Smooth muscle cell of the brain vasculature (primary cell): Measurements from ENCODE around the gene GRAMD1B.

Experiments
- DNase-seq: peaks from one replicate; pipeline ENCODE4 v3.0.0-alpha.2; 2012; ENCODE audit warnings: low read depth, low spot score

Gene GRAMD1B

DNA sequence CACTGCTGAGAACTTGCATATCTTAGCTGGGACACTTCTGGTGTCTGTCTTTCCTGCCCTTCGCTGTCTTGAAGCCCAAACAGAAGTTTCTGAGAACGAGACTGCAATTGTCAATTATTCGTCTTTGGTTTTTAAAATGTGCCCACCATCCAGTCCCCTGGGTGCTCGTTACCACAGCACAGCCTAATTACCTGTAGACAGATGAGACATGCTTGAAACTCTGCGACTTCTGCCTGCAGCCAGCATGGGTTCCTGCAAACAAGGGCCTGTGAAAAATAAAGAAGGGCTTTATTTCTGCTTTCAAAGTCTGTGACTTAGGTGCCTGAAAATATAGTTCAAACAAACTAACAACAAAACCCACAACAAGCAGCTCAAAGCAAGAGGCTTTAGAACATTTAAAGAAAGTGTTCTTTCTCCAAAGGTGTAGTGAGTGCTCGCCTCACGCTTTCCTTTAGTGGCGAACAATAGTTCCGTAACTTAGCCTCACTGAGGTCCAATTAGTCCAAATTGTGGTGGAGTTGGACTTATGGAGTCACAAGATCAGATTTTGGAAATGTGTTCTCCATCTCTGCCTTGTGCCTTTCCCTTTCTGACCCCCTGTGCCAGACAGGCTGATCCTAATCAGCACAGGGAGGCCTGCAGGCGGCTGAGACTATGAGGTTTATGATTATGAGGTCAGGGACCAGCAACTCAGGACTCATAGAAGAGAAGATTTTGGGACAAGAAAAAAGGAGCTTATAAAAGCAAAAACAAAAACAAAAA, 20.4 kb upstream of the GRAMD1B start:
- no peak for DNase-seq

DNA sequence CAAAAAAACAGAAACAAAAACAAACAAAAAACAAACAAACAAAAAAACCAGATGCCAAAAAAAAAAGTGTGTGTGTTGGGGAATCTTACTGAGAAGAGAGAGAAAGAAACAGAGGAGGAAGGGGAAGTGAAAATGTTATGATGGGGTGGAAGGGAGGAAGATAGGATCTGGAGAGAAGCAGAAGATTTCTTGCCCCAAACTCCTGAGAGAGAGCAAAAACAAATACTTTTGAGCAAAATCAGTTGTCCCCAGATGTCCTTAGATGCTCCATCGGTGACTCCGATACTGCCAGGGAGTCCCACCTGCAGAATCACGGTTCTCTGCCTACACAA, 19.9 kb upstream of the GRAMD1B start:
- no peak for DNase-seq

- no peak for DNase-seq
Measured at GRCh38 chr11:123413636-123414035, 16.4 kb upstream of the GRAMD1B start.

GRCh38 chr11:123416566-123416965, 13.5 kb upstream of the GRAMD1B start:
- DNase-seq = no peak

DNA sequence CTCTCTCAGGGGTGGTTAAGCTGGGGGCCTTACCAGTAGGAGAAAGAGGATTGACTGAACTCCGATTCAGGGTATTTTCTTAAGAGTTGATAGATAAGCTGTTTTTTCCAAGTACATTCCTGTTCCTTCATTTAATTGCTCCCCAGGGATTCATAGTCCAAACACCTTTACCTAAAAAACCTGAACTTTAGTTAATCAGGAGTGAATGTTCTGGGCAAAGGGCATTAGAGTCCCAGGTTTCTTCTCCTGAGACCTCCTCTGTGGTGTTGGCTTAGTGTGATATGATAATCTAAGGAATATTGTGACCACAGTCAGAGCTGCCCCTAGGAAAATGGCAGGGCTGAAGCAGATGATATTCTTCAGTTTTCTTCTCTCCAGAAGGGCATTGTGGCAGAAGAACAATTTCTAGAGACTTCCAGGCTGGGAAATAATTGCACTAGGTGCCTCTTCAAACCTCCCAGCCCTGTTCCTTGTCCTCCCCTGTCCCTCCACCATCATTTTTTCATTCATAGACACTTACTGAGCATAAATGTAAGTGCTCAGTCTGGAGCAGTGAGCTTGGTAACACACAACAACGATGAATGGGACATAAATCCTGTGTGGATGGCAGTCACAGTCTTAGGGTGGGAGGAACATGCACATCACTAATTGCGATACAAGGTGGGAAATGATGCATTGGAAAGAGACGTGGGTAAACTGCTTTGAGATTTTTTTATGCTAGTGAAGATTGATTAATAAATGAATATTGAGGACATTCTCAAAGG, 11.5 kb upstream of the GRAMD1B start:
- no peak for DNase-seq

- no peak for DNase-seq
Measured at GRCh38 chr11:123419731-123420452, 10.2 kb upstream of the GRAMD1B start.

- no peak for DNase-seq
Measured at GRCh38 chr11:123421589-123421988, 8.5 kb upstream of the GRAMD1B start.

- no peak for DNase-seq
Measured at GRCh38 chr11:123425367-123425766, 4.7 kb upstream of the GRAMD1B start.

GRCh38 chr11:123426789-123427188, 3.3 kb upstream of the GRAMD1B start:
- no peak for DNase-seq

DNA sequence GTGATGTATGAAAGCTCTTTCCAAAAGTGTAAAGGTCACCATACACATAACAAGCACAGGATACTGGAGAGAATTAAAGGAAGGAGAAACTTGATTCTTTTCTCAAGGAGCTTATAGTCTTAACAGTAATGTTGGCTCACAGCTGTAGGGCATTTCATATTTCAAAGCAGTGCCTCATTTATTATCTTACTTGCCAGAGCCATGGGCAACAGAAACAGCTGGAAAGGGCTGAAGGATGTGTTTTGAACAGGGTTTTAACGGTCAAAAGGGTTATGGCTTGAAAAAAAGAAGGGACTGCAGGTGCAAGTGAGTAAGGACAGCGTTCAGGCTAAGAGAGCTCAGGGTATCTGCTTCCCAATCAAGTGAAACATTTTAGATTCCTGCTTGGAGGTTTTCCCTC, 2.7 kb upstream of the GRAMD1B start:
- no peak for DNase-seq

- DNase-seq = no peak
Measured at GRCh38 chr11:123428116-123428715, 1.9 kb upstream of the GRAMD1B start.

GRCh38 chr11:123429336-123429735, 733 bp upstream of the GRAMD1B start:
- no peak for DNase-seq

GRCh38 chr11:123430721-123431497, 840 bp downstream of the GRAMD1B start:
- no peak for DNase-seq

- DNase-seq = no peak
Measured at GRCh38 chr11:123431619-123432018, 1.6 kb downstream of the GRAMD1B start.

DNA sequence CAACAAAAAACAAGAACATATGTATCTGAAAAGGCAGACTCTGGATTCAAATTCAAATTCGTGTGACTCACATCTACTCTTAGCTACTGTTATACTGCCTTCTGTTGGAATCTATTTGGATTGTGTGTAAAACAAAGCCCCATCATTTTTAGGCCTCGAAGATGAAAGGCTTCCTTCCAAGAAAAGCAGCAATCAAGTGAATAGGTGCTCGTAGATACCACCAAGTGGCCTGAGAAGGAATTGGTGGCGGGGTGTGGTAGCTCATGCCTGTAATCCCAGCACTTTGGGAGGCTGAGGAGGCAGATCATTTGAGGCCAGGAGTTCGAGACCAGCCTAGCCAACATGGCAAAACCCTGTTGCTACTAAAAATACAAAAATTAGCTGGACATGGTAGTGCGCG, 4.2 kb downstream of the GRAMD1B start:
- no peak for DNase-seq

- no peak for DNase-seq
Measured at GRCh38 chr11:123434911-123435310, 4.8 kb downstream of the GRAMD1B start.

- DNase-seq = no peak
Measured at GRCh38 chr11:123437236-123437979, 7.3 kb downstream of the GRAMD1B start.

DNA sequence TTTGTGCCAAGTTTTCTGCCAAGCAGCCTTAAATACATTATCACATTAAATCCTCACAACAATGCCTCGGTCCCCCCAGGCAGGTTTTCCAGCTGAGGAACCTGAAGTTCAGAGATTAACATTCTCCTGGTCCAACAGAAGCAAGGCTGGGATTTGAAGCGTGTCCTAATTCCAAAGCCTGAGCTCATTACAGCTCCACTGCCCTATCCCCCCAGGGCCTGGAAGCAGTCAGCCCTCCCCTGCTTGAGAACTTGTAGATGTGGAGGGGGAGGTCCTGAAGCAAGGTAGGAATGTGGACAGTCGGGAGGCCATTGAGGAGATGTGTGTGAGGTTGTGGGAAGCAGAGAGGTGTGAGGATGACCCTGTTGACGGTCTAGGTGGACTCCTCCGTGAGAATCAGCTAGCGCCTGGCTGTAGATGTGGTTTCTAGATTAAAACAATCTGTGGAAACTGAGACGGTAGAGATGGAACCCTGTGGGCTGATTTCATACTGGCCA, 8.1 kb downstream of the GRAMD1B start:
- DNase-seq = no peak

DNA sequence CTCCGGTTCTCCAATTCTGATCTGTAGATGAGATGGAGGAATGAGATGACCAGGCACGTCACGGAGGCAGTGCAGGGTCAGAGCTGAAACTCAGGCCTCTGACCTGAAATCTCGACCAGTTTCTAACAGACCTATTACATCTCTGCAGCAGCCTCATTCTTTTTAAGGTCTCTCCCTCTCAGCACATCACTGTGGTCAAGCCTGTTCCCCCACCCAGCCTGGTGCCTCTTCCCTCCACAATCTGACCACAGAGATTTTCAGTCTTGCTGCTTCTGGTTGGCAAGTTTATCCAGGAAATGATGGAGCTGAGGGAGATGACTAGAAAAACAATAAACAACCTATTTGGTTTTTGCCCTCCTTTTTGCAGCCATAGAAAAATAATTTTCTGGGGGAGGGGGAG, 9.5 kb downstream of the GRAMD1B start:
- DNase-seq = no peak

- DNase-seq = no peak
Measured at GRCh38 chr11:123441161-123441560, 11.1 kb downstream of the GRAMD1B start.
